Activated CD4-positive, alpha-beta memory T cell treated with anti-CD3 and anti-CD28 coated beads, Interleukin-2, amount 10 ng/mL, durations not matched to agents 7 days and 5 days (primary cell): ENCODE data around the gene MAP1B. TPM values are rescaled to one million over a fixed set of nuclear protein-coding genes. Genes with fewer than 3 reads are reported as not detected.

Experiments
- CTCF ChIA-PET: fragments of 350-600 bp; sonication (Branson Sonifier 250); formaldehyde crosslinking; loops from one replicate; lab custom pipeline; 2021; ENCODE audit warnings: antibody characterized with exemption, inconsistent platforms; lab: Charles Lee
- POLR2A ChIA-PET: fragments of 350-600 bp; sonication (Branson Sonifier 250); formaldehyde crosslinking; loops from one replicate; lab custom pipeline; 2021; ENCODE audit warnings: antibody characterized with exemption; lab: Charles Lee
- DNase-seq: peaks from one replicate; pipeline ENCODE4 v3.0.0-alpha.2; 2020
- H3K27ac Mint-ChIP-seq: one replicate; pipeline ENCODE4 v1.8.0; 2021; ENCODE audit warnings: mild to moderate bottlenecking, mixed read lengths
- H3K27me3 Mint-ChIP-seq: one replicate; pipeline ENCODE4 v1.8.0; 2021; ENCODE audit warnings: mixed read lengths
- H3K36me3 Mint-ChIP-seq: one replicate; pipeline ENCODE4 v1.8.0; 2021; ENCODE audit warnings: low read depth, mixed read lengths
- H3K4me1 Mint-ChIP-seq: one replicate; pipeline ENCODE4 v1.8.0; 2021; ENCODE audit warnings: mixed read lengths
- H3K4me3 Mint-ChIP-seq: one replicate; pipeline ENCODE4 v1.8.0; 2021; ENCODE audit warnings: mild to moderate bottlenecking, mixed read lengths
- H3K9me3 Mint-ChIP-seq: one replicate; pipeline ENCODE4 v1.8.0; 2021; ENCODE audit warnings: mixed read lengths
- total RNA-seq, 2 experiments: library from RNA; stranded (reverse); gene quantifications; one replicate each; pipeline ENCODE4 v1.2.3, GENCODE V29; 2021

The MAP1B gene
- total RNA-seq, 2 experiments from 2014 or later = 0.25 to 0.30 TPM

GRCh38 chr5:72237415-72237814 is 130.1 kb downstream of the MAP1B start:
- no peak overlapping the region for H3K4me3 Mint-ChIP-seq
- ChIA-PET POLR2A (interaction anchor here (1.5 kb wide), 1 partner anchor 83 kb away, joined by 4 read pairs; the partner anchor contains the start of genes MRPS27 and PTCD2), CTCF (interaction anchor here (1.0 kb wide), 1 partner anchor 20 kb away, joined by 3 read pairs; no protein-coding TSS in a partner anchor)
- no peak overlapping the region for H3K27ac Mint-ChIP-seq
- DNase-seq = no peak
- H3K27me3 Mint-ChIP-seq = peaks cover 25% of the 10 kb centered on the region
- no peaks in the 10 kb centered on the region for H3K9me3 Mint-ChIP-seq
- H3K36me3 Mint-ChIP-seq = peaks cover 35% of the 10 kb centered on the region
- H3K4me1 Mint-ChIP-seq = peaks cover 27% of the 10 kb centered on the region

GRCh38 chr5:72237879-72238278 is 130.6 kb downstream of the MAP1B start:
- no peak overlapping the region for H3K4me3 Mint-ChIP-seq
- peaks cover 35% of the 10 kb centered on the region for H3K36me3 Mint-ChIP-seq
- ChIA-PET CTCF (no interaction called here), POLR2A (interaction anchor here (1.5 kb wide), 1 partner anchor 83 kb away, joined by 4 read pairs; the partner anchor contains the start of genes MRPS27 and PTCD2)
- no peaks in the 10 kb centered on the region for H3K9me3 Mint-ChIP-seq
- no peak overlapping the region for H3K27ac Mint-ChIP-seq
- peaks cover 22% of the 10 kb centered on the region for H3K4me1 Mint-ChIP-seq
- peaks cover 23% of the 10 kb centered on the region for H3K27me3 Mint-ChIP-seq
- DNase-seq = no peak

- Mint-ChIP-seq H3K36me3 (peaks cover 35% of the 10 kb centered on the region), H3K4me3 (no peak overlapping the region), H3K4me1 (peaks cover 17% of the 10 kb centered on the region), H3K27me3 (peaks cover 20% of the 10 kb centered on the region), H3K27ac (no peak overlapping the region), H3K9me3 (no peaks in the 10 kb centered on the region)
- ChIA-PET POLR2A (interaction anchor here (1.5 kb wide), 1 partner anchor 82 kb away, joined by 4 read pairs; the partner anchor contains the start of genes MRPS27 and PTCD2), CTCF (no interaction called here)
- no peak for DNase-seq
Observed at GRCh38 chr5:72238712-72239445, 131.6 kb downstream of the MAP1B start.

GRCh38 chr5:72241346-72242003 is 134.2 kb downstream of the MAP1B start:
- Mint-ChIP-seq H3K4me1 (peaks cover 5% of the 10 kb centered on the region), H3K27me3 (peaks cover 9% of the 10 kb centered on the region), H3K4me3 (no peak overlapping the region), H3K9me3 (no peaks in the 10 kb centered on the region), H3K27ac (no peak overlapping the region), H3K36me3 (peaks cover 24% of the 10 kb centered on the region)
- DNase-seq = no peak
- CTCF ChIA-PET = no interaction called here
- POLR2A ChIA-PET = interaction anchor here (0.6 kb wide), 1 partner anchor 63 kb away, joined by 3 read pairs; no protein-coding TSS in a partner anchor

- H3K4me1 Mint-ChIP-seq = peaks cover 5% of the 10 kb centered on the region
- H3K36me3 Mint-ChIP-seq = peaks cover 13% of the 10 kb centered on the region
- no peak overlapping the region for H3K27ac Mint-ChIP-seq
- CTCF ChIA-PET = interaction anchor here (0.7 kb wide), 1 partner anchor 40 kb away, joined by 4 read pairs; no protein-coding TSS in a partner anchor
- POLR2A ChIA-PET = no interaction called here
- H3K27me3 Mint-ChIP-seq = peaks cover 6% of the 10 kb centered on the region
- H3K9me3 Mint-ChIP-seq = no peaks in the 10 kb centered on the region
- no peak overlapping the region for H3K4me3 Mint-ChIP-seq
- no peak for DNase-seq
Observed at GRCh38 chr5:72242796-72243475, 135.7 kb downstream of the MAP1B start.

- H3K27me3 Mint-ChIP-seq = peaks cover 6% of the 10 kb centered on the region
- H3K9me3 Mint-ChIP-seq = no peaks in the 10 kb centered on the region
Observed at GRCh38 chr5:72243706-72244105, 136.4 kb downstream of the MAP1B start.

GRCh38 chr5:72244862-72245371 is 137.6 kb downstream of the MAP1B start:
- Mint-ChIP-seq H3K4me3 (no peak overlapping the region), H3K4me1 (peaks cover 5% of the 10 kb centered on the region), H3K9me3 (no peaks in the 10 kb centered on the region), H3K36me3 (peaks cover 8% of the 10 kb centered on the region), H3K27me3 (peaks cover 6% of the 10 kb centered on the region), H3K27ac (no peak overlapping the region)
- ChIA-PET POLR2A (no interaction called here), CTCF (no interaction called here)
- DNase-seq = no peak

More at GRCh38 chr5:72243706-72244105, 136.4 kb downstream of the MAP1B start:
- ChIA-PET CTCF (no interaction called here), POLR2A (no interaction called here)
- DNase-seq = no peak
- H3K4me3 Mint-ChIP-seq = no peak overlapping the region
- H3K36me3 Mint-ChIP-seq = peaks cover 8% of the 10 kb centered on the region
- H3K4me1 Mint-ChIP-seq = peaks cover 5% of the 10 kb centered on the region
- no peak overlapping the region for H3K27ac Mint-ChIP-seq

GRCh38 chr5:72245546-72245945 is 138.3 kb downstream of the MAP1B start:
- Mint-ChIP-seq H3K4me1 (peaks cover 5% of the 10 kb centered on the region), H3K27me3 (peaks cover 3% of the 10 kb centered on the region), H3K36me3 (peaks cover 8% of the 10 kb centered on the region), H3K9me3 (no peaks in the 10 kb centered on the region), H3K4me3 (no peak overlapping the region), H3K27ac (no peak overlapping the region)
- no peak for DNase-seq
- CTCF ChIA-PET = no interaction called here
- POLR2A ChIA-PET = no interaction called here

GRCh38 chr5:72245951-72246532 is 138.8 kb downstream of the MAP1B start:
- no peak overlapping the region for H3K4me3 Mint-ChIP-seq
- POLR2A ChIA-PET = no interaction called here
- H3K4me1 Mint-ChIP-seq = peaks cover 5% of the 10 kb centered on the region
- H3K27ac Mint-ChIP-seq = no peak overlapping the region
- no peak for DNase-seq
- peaks cover 3% of the 10 kb centered on the region for H3K27me3 Mint-ChIP-seq
- H3K9me3 Mint-ChIP-seq = no peaks in the 10 kb centered on the region
- peaks cover 8% of the 10 kb centered on the region for H3K36me3 Mint-ChIP-seq
- CTCF ChIA-PET = no interaction called here

- POLR2A ChIA-PET = interaction anchor here (1.3 kb wide), 1 partner anchor 26 kb away, joined by 4 read pairs; no protein-coding TSS in a partner anchor
- Mint-ChIP-seq H3K27me3 (peaks cover 2% of the 10 kb centered on the region), H3K36me3 (peaks cover 2% of the 10 kb centered on the region), H3K9me3 (no peaks in the 10 kb centered on the region), H3K4me1 (peaks cover 5% of the 10 kb centered on the region), H3K4me3 (no peak overlapping the region), H3K27ac (no peak overlapping the region)
- no peak for DNase-seq
- CTCF ChIA-PET = no interaction called here
Observed at GRCh38 chr5:72246954-72247442, 139.7 kb downstream of the MAP1B start.

- Mint-ChIP-seq H3K4me3 (no peak overlapping the region), H3K36me3 (peaks cover 4% of the 10 kb centered on the region), H3K27ac (no peak overlapping the region), H3K9me3 (no peaks in the 10 kb centered on the region), H3K27me3 (no peaks in the 10 kb centered on the region), H3K4me1 (peaks cover 5% of the 10 kb centered on the region)
- no peak for DNase-seq
- ChIA-PET CTCF (no interaction called here), POLR2A (interaction anchor here (1.3 kb wide), 1 partner anchor 27 kb away, joined by 4 read pairs; no protein-coding TSS in a partner anchor)
Observed at GRCh38 chr5:72248410-72248981, 141.2 kb downstream of the MAP1B start.

GRCh38 chr5:72251386-72251785 is 144.1 kb downstream of the MAP1B start:
- H3K4me3 Mint-ChIP-seq = no peak overlapping the region
- CTCF ChIA-PET = interaction anchor here (1.4 kb wide), 1 partner anchor 18 kb away, joined by 3 read pairs; no protein-coding TSS in a partner anchor

More at GRCh38 chr5:72251386-72251785, 144.1 kb downstream of the MAP1B start:
- Mint-ChIP-seq H3K9me3 (no peaks in the 10 kb centered on the region), H3K27ac (no peak overlapping the region), H3K4me1 (peaks cover 2% of the 10 kb centered on the region), H3K27me3 (no peaks in the 10 kb centered on the region), H3K36me3 (peaks cover 8% of the 10 kb centered on the region)
- POLR2A ChIA-PET = no interaction called here
- no peak for DNase-seq
